NCI-H187 (cell line): ENCODE measurements around the gene ATAD1.
"Not testable (repeated sequence)": the region's sequence is repeated elsewhere in the genome, so short reads cannot be mapped to it uniquely, and the experiment has no call there.

Experiments
- DNase-seq, 2 experiments: peaks; one replicate each; lab custom pipeline; 2025; lab: John Stamatoyannopoulos, UW

Gene ATAD1

DNA sequence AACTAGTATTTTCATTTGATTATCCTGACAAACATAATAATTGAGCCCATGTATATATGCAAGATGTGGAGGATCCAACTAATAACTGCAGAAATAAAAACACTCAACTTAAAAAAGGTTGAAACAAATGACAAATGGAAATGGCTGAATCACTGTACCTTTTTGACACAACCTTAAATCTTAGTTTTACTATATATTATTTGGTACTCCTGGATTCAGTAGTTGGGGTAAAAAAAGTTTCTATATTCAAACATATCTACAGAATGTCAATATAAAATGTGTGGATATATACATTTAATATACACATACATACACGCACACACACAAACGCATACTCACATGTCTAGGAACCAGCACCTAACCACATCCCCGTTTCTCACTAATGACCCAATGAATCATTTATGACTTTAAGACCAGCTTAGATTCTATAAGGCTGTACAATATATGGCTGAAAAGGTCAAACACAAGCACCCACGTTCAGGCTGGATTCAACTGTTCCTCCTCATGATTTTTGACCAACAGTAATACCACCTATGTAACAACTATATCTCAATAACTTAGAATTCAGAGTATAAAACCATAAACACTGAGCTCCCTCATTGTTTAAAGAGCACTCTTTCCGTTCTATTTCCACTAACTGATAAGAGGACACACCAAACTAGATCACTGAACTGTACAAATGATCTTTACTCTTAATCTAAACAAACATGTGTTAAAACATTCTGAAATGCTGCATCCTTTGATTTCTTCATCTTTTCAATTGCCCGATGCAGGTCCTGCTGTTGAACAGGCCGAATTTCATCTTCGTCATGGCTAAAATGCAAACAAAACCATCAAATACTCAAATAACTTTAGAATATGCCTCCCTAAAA, 63.8 kb downstream of the ATAD1 start:
- no peak for DNase-seq

GRCh38 chr10:87752566-87752965, 65.5 kb downstream of the ATAD1 start:
- DNase-seq = no peak

DNA sequence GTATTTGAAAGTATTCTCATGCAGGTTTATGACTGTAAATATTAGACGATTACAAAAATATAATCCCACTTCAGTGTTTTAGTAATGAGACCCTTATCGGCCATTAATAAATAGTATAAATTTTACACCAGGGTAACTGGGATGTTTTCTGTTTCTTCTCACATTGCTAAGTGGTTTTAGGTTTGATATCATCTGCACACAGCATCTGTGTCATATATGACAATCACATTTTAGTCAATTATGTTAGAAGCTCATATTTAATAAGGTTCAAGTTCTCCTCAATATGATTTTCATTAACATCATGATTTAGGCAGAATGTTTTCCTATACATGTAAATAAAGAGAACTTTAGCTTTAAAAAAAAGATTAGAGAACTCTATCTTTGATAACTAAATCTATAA, 66.8 kb downstream of the ATAD1 start:
- DNase-seq = no peak

DNA sequence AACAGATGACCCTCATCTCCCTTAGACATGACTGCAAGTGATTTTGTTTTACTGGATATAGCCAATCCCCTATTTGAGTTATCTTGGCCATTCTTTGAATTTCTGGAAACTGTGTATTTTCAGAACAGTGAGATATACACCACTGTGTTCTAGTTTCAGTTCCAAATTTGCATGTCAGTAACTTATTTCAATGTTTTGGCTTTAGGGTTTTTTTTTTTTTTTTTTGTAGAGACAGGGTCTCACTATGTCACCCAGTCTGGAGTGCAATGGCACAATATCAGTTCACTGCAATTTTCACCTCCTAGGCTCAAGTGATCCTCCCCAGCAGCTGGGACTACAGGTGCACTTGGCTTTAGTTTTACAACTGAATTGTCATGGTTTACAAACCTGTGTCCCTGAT, 67.2 kb downstream of the ATAD1 start:
- DNase-seq = no peak

DNA sequence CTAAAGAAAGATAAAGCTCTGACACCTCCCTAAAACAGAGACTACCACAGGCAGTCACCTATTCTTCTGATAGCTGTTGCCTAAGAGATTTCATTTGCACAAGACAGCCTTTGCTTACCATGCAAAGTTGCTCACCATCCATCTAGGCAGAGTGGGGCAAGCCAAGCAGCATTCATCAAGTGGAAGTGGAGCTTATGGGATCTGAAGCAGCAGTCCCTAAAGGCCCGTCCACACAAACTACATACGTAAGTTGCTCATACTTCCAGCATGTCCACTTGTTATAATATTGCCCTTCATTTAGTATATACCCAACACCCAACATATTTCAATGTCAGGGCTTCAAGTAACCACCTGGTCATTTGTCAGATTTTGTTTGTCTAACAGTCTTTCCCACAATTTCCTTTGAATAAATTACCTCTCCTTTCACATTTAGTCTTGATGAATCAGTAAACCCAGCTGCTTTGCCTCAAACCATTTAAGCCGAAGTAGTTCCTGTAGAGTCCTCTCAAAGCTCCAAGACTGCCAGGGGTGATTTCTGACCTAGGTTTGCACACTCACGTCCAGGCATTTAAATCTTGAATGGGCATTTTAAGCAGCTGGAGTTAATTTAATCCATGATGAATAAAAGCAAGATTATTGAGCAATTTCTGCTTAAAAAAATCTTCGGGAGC, 67.9 kb downstream of the ATAD1 start:
- DNase-seq = peak in 1 of 2 experiments; percentile 36

- DNase-seq = not testable (repeated sequence)
Observed at GRCh38 chr10:87748244-87748643, 69.8 kb downstream of the ATAD1 start.

- DNase-seq = no peak
Observed at GRCh38 chr10:87746911-87747310, 71.1 kb downstream of the ATAD1 start.

DNA sequence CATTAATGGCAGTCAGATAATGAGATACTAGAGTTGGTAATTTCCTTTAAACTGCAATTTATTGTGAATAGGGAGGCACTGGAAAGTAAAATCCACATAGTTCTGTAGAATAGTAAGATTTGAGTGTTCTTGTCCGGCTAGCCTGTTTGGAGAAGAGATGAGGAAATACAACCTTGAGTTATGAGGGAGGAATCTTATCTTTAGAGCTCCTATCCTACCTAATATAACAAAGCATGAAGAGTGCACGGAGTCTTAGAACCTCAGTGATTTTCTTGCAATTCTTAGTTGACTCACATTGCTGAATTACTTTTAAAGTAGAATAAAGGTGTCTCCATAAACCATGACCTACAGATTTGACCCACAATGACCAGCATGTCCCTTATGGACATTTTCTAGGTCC, 73.4 kb downstream of the ATAD1 start:
- no peak for DNase-seq

GRCh38 chr10:87742992-87743610, 74.9 kb downstream of the ATAD1 start:
- not testable (repeated sequence) for DNase-seq

- DNase-seq = no peak
Observed at GRCh38 chr10:87740254-87740655, 77.8 kb downstream of the ATAD1 start.

DNA sequence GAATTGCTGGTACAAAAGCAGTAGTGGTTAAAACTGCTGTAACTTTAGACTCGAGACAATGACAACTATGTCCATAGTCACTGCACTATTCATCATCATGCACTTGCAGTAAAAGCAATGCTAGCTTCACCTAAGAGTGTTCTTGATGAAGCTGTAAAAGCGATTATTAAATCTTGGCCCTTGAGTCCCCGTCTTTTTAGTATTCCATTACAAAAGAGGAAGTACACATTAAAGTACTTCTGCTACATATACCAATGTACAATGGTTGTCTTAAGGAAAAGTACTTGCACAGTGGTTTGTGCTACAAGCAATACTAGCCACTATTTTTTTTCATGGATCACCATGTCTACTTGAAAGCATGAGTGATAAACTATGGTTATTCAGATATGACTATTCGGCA, 78.3 kb downstream of the ATAD1 start:
- no peak for DNase-seq

GRCh38 chr10:87738253-87738652, 79.8 kb downstream of the ATAD1 start:
- DNase-seq = not testable (repeated sequence)

- DNase-seq = no peak
Observed at GRCh38 chr10:87734987-87735827, 82.8 kb downstream of the ATAD1 start.

DNA sequence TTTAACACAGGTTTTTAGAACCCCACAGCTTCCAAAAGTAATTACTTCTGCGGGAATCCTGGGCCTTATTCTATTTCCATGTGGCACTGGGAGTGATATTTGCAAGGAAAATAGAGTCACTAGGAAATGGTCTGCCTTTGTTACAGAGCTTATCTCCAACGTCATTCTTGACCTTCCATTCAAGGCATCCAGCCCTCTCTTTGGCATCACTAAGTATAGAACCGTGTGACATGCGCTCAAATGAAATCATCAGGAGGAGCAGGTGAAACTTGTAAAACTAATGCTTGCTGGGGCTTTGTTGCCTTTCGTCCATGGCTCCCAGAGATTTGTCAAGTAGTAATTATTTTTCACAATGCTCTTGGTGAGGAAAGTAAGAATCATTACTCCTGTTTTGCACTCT, 84.9 kb downstream of the ATAD1 start:
- DNase-seq = no peak

DNA sequence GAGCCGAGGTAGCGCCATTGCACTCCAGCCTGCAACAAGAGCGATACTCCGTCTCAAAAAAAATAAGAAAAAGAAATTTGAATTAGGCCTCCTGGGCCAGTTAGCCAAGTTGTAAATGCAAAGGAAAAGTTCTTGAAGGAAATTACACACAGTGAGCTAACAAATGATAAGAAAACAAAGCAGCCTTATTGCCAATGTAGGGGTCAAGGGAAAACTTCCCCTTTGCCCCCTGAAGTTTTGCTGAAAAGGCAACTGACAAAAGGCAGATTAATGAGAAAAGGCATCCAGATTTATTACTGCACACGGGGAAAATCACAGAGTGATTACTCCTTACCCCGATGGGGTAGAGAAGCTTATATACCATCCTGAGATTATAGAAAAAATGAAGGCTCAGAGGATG, 88.1 kb downstream of the ATAD1 start:
- DNase-seq = no peak

GRCh38 chr10:87724789-87725188, 93.2 kb downstream of the ATAD1 start:
- no peak for DNase-seq

DNA sequence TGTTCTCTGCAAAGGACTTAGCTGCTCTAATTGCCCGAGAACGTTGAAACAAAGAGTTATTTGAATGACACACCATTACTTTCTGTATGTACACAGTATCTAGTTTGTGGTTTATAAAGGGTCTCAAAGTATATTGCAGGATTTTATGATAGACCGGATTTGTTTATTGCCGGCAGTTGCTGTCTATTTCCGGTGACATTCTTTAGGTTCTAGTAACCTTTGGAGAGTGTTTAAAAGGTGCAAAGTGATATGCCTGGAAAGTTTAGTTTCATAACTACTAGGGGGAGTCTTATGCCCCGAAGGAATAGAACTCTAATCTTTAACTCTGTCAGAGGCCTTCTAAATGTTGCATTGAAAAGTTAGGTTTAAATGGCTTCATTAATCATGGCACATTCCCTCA, 94.5 kb downstream of the ATAD1 start:
- no peak for DNase-seq

GRCh38 chr10:87722716-87723115, 95.3 kb downstream of the ATAD1 start:
- DNase-seq = no peak

DNA sequence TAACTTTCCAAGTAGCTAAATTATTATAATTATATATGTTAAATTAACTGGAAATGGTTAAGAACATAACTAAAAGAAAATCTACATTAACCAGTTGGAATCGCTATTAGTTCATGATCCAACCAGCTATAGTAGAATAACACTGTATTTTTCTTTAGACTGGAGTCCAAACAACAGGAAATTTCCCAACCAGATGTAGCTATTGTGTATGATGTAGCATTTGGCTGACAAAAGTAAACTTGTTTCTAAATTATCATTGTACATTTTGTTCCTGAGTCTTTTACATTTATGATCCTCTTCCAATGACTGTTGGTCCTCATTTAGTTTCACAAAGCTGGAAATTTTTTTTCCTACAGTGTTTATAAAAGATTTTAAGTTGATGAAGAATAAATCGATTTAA, 96.2 kb downstream of the ATAD1 start:
- DNase-seq = no peak

DNA sequence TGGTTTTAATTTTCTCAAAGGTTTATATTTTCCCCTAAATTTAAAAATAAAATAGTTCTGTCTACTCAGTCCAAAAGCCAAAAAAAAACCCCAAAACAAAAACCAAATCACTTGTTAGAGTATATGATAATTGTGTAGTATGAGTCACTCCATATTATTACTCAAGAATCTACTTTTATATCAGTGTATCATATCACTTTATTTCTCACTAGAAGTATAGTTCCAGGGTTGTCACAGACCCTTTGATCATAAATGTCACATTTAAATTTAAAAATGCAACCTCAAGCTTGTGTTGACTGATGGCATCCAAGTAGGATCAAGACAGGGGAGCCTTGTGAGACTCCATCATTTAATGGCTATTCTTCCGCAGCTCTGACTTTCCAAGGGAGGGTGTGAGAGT, 97.4 kb downstream of the ATAD1 start:
- DNase-seq = no peak

GRCh38 chr10:87716348-87716670, 101.7 kb downstream of the ATAD1 start:
- no peak for DNase-seq
